Large intestine (tissue), 3 donors: Measurements from ENCODE around the gene CIC. TPM values are rescaled to one million over a fixed set of nuclear protein-coding genes. Genes with fewer than 3 reads are reported as not detected.
A peak's percentile ranks its signal among the peaks of the same experiment; 100 is the strongest.

Experiments used
- DNase-seq, 2 donors: peaks; one replicate each; pipeline versions ENCODE4 v3.0.0 to v3.0.0-alpha.2; 2013
- H3K27ac ChIP-seq: one replicate; pipeline ENCODE4 v1.5.1; 2013; ENCODE audit warnings: low read length
- H3K27me3 ChIP-seq: 2 replicates; pipeline ENCODE4 v1.6.1; 2013; ENCODE audit warnings: low read length; ENCODE audit not compliant: control insufficient read depth, insufficient read depth
- H3K36me3 ChIP-seq: 2 replicates; pipeline ENCODE4 v1.6.1; 2013; ENCODE audit warnings: low read length; ENCODE audit not compliant: control insufficient read depth, insufficient read depth
- H3K4me1 ChIP-seq: one replicate; pipeline ENCODE4 v1.6.1; 2013; ENCODE audit warnings: low read length; ENCODE audit not compliant: control insufficient read depth, insufficient read depth
- H3K4me3 ChIP-seq: one replicate; pipeline ENCODE4 v1.5.1; 2013; ENCODE audit warnings: low read length
- H3K9me3 ChIP-seq: one replicate; pipeline ENCODE4 v1.6.1; 2013; ENCODE audit warnings: mild to moderate bottlenecking, low read depth, low read length, moderate library complexity; ENCODE audit not compliant: control insufficient read depth
- WGBS: methylation state at CpG from one replicate; pipeline ENCODE4 v1.1.5; 2013; ENCODE audit warnings: low lambda C conversion rate; ENCODE audit not compliant: insufficient coverage; 5-methylcytosine and 5-hydroxymethylcytosine counted together
- polyA plus RNA-seq: library from polyadenylated mRNA; unstranded; fragments of 120-200 nt; gene quantifications from one replicate; pipeline ENCODE4 v1.2.1, GENCODE V29; 2013

The CIC gene
- polyA plus RNA-seq, 1 donor, result 43.4 TPM

DNA sequence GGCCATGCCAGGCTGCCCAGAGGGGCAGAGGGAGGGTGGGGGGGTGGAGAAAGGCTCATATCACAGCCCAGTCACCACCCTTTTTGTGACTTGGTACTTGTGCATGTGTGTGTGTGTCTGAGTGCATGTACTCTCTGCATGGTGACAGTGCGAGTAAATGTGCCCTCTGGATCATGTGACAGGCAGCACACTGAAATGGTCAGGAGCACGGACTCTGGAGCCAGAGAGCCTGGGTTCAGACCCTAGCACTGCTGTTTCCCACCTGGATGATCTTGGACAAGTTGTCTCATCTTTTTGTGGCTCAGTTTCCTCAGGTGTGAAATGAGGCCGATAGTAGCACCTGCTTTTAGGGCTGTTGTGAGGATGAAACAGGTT is 2.0 kb downstream of the CIC start:
- Histone ChIP-seq H3K4me1 (peaks cover 31% of the 10 kb centered on the region), H3K9me3 (no peaks in the 10 kb centered on the region), H3K36me3 (peaks cover 44% of the 10 kb centered on the region), H3K27ac (peak overlapping the region; percentile 86), H3K4me3 (peak overlapping the region; percentile 63), H3K27me3 (no peaks in the 10 kb centered on the region)
- DNase-seq, result peak in 1 of 2 donors; percentile 88
- no CpG with 5 or more reads among the region's 3 CpGs for WGBS

- no peaks in the 10 kb centered on the region for H3K9me3 ChIP-seq
- WGBS, result no CpG with 5 or more reads among the region's 35 CpGs
- H3K27me3 ChIP-seq, result no peaks in the 10 kb centered on the region
- DNase-seq, result no peak
- H3K27ac ChIP-seq, result peak overlapping the region; percentile 65
- H3K36me3 ChIP-seq, result peaks cover 50% of the 10 kb centered on the region
- peaks cover 35% of the 10 kb centered on the region for H3K4me1 ChIP-seq
- H3K4me3 ChIP-seq, result no peak overlapping the region
Observed at GRCh38 chr19:42271861-42272534, 2.9 kb downstream of the CIC start.

DNA sequence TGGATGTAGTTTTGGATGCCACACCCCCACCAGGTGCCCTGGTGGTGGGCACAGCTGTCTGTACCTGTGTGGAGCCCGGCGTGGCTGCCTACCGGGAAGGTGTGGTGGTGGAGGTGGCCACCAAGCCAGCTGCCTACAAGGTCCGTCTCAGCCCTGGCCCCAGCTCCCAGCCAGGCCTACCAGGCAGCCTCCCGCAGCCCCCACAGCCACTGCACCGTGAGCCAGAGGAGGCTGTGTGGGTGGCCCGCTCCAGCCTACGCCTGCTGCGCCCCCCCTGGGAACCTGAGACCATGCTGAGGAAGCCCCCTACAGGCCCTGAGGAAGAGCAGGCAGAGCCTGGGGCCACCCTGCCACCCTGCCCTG is 3.5 kb downstream of the CIC start:
- peaks cover 51% of the 10 kb centered on the region for H3K36me3 ChIP-seq
- H3K4me3 ChIP-seq, result no peak overlapping the region
- H3K9me3 ChIP-seq, result no peaks in the 10 kb centered on the region
- no peak overlapping the region for H3K27ac ChIP-seq
- no CpG with 5 or more reads among the region's 9 CpGs for WGBS
- no peaks in the 10 kb centered on the region for H3K27me3 ChIP-seq
- no peak for DNase-seq
- H3K4me1 ChIP-seq, result peaks cover 37% of the 10 kb centered on the region

GRCh38 chr19:42272989-42273406 is 3.9 kb downstream of the CIC start:
- H3K27ac ChIP-seq, result no peak overlapping the region
- H3K27me3 ChIP-seq, result no peaks in the 10 kb centered on the region
- WGBS, result no CpG with 5 or more reads among the region's 23 CpGs
- no peak for DNase-seq
- H3K4me3 ChIP-seq, result no peak overlapping the region
- H3K4me1 ChIP-seq, result peaks cover 38% of the 10 kb centered on the region
- H3K36me3 ChIP-seq, result peaks cover 51% of the 10 kb centered on the region
- no peaks in the 10 kb centered on the region for H3K9me3 ChIP-seq

DNA sequence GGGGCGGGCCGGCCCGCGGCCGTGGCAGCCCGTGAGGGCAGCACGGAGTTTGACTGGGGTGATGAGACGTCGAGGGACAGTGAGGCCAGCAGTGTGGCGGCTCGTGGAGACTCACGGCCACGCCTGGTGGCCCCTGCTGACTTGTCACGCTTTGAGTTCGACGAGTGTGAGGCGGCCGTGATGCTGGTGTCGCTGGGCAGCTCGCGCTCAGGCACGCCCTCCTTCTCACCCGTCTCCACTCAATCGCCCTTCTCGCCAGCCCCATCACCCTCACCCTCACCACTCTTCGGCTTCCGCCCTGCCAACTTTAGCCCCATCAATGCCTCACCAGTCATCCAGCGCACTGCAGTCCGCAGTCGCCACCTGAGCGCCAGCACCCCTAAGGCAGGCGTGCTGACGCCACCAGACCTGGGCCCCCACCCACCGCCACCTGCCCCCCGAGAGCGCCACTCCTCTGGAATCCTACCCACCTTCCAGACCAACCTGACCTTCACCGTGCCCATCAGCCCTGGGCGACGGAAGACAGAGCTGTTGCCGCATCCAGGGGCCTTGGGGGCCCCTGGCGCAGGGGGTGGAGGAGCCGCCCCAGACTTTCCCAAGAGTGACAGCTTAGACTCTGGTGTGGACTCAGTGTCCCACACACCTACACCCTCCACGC is 4.5 kb downstream of the CIC start:
- peaks cover 51% of the 10 kb centered on the region for H3K36me3 ChIP-seq
- no peak overlapping the region for H3K27ac ChIP-seq
- no CpG with 5 or more reads among the region's 43 CpGs for WGBS
- H3K9me3 ChIP-seq, result no peaks in the 10 kb centered on the region
- no peak for DNase-seq
- no peak overlapping the region for H3K4me3 ChIP-seq
- no peaks in the 10 kb centered on the region for H3K27me3 ChIP-seq
- H3K4me1 ChIP-seq, result peaks cover 44% of the 10 kb centered on the region

- no peaks in the 10 kb centered on the region for H3K9me3 ChIP-seq
- no CpG with 5 or more reads among the region's 22 CpGs for WGBS
- H3K27me3 ChIP-seq, result no peaks in the 10 kb centered on the region
- DNase-seq, result no peak
- H3K36me3 ChIP-seq, result peaks cover 51% of the 10 kb centered on the region
- H3K4me1 ChIP-seq, result peaks cover 50% of the 10 kb centered on the region
- H3K27ac ChIP-seq, result no peak overlapping the region
- no peak overlapping the region for H3K4me3 ChIP-seq
Observed at GRCh38 chr19:42274065-42274682, 5.1 kb downstream of the CIC start.

DNA sequence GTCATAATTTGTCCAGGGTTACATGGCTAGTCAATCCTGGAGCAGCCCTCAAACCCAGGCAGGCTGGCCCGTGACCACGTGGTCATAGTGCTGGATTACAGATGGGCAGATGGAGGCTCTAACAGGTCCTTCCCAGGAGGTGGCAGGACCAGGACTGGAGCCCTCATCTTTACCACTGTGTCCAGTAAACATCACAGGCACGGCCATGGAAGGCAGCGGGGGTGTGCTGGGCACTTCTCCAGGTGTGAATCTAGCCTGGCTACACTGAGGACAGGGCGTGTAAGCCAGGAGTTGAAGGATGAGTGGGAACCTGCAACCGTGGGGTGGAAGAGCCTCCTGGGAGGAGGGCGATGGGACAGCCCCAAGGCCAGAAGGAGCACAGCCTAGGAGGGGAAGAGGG is 6.1 kb downstream of the CIC start:
- WGBS, result 100% methylated on average over 1 of the region's 7 CpGs
- peaks cover 49% of the 10 kb centered on the region for H3K4me1 ChIP-seq
- DNase-seq, result no peak
- no peaks in the 10 kb centered on the region for H3K9me3 ChIP-seq
- H3K4me3 ChIP-seq, result no peak overlapping the region
- H3K27ac ChIP-seq, result no peak overlapping the region
- peaks cover 51% of the 10 kb centered on the region for H3K36me3 ChIP-seq
- no peaks in the 10 kb centered on the region for H3K27me3 ChIP-seq

DNA sequence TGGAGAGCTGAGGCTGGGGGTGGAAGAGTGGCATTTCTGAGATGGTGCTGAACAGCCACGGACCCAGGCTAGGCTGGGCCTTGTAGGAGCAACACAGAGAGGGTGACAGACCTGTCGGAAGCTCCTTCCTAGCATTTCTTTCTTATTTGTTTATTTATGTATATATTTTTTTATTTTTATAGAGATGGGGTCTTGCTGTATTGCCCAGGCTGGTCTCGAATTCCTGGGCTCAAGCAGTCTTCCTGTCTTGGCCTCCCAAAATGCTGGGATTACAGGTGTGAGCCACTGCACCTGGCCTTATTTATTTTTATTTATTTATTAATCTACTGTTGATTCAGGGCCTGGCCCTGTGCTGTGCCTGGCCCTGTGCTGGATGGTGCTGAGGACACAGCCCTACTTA is 6.5 kb downstream of the CIC start:
- H3K4me1 ChIP-seq, result peaks cover 46% of the 10 kb centered on the region
- no peak for DNase-seq
- WGBS, result no CpG with 5 or more reads among the region's 3 CpGs
- peaks cover 51% of the 10 kb centered on the region for H3K36me3 ChIP-seq
- H3K27me3 ChIP-seq, result no peaks in the 10 kb centered on the region
- no peaks in the 10 kb centered on the region for H3K9me3 ChIP-seq
- H3K4me3 ChIP-seq, result no peak overlapping the region
- no peak overlapping the region for H3K27ac ChIP-seq

DNA sequence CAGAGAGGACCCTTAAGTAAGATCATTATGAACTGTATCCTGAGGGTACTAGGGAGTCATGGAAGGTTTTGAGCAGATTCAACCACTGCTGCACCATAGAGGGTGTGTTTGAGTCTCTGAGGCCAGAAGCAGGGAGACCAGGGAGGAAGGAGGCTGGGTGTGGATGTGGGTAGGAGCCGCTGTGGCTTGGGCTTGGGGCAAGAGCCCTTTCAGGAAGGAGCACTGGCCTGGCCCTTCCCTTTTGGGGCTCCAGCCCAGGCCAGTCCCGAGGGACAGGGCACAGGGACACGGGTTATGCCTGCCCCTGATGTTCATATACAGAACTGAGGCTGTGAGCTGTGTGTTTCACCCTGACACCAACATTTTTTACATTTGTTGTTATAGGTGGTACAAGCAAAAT is 7.2 kb downstream of the CIC start:
- peaks cover 41% of the 10 kb centered on the region for H3K4me1 ChIP-seq
- H3K4me3 ChIP-seq, result no peak overlapping the region
- no CpG with 5 or more reads among the region's 3 CpGs for WGBS
- H3K27me3 ChIP-seq, result no peaks in the 10 kb centered on the region
- DNase-seq, result peak in 1 of 2 donors; percentile 1
- peaks cover 51% of the 10 kb centered on the region for H3K36me3 ChIP-seq
- no peaks in the 10 kb centered on the region for H3K9me3 ChIP-seq
- H3K27ac ChIP-seq, result no peak overlapping the region

DNA sequence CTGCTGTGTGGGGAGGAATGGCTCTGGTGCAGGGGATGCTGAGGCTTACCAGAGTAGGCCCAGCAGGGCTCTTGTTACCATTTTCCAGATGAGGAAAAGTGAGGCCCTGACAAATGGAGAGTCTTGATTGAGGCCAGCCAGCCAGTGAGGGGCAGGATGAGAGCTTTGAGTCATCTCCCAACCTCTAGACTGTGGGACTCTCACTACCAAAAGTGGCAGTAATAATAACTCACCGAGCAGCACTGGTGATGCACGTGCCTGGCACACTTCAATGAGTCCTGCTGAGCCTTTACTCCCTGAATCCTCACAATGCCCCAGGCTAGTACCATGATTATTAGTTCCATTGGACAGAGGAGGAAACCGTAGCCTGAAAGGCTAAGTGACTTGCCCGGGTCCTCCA is 7.8 kb downstream of the CIC start:
- no peak overlapping the region for H3K27ac ChIP-seq
- peaks cover 41% of the 10 kb centered on the region for H3K4me1 ChIP-seq
- no CpG with 5 or more reads among the region's 4 CpGs for WGBS

More for the DNA sequence above, 7.8 kb downstream of the CIC start:
- H3K9me3 ChIP-seq, result no peaks in the 10 kb centered on the region
- DNase-seq, result no peak
- H3K4me3 ChIP-seq, result no peak overlapping the region
- H3K36me3 ChIP-seq, result peaks cover 47% of the 10 kb centered on the region
- H3K27me3 ChIP-seq, result no peaks in the 10 kb centered on the region
